Right ventricle myocardium superior (tissue), 1 donor: ENCODE data around the gene ATP13A3. TPM values are rescaled to one million over a fixed set of nuclear protein-coding genes. Genes with fewer than 3 reads are reported as not detected.

Experiments used
- ATAC-seq: fragments of 200-7000 bp; cut with Tn5 transposase; one replicate; pipeline ENCODE4 v1.9.1; 2020; ENCODE audit warnings: mild to moderate bottlenecking; ENCODE audit not compliant: poor library complexity
- DNase-seq: peaks from one replicate; pipeline ENCODE4 v3.0.0-alpha.2; 2020
- intact Hi-C: fragments of 100-400 bp; cut with DNase I; formaldehyde crosslinking; loops from one replicate; pipeline ENCODE4 v1.11.2; 2022
- total RNA-seq: library from RNA; stranded (reverse); fragmentation: NEBNext Ultra II Directional; extraction: Animal tissue kit (Norgen Biotek cat#: 25700); gene quantifications from one replicate; pipeline ENCODE4 v1.2.1, GENCODE V29; 2021
- donor health status: DM: no; HTN: yes; CAD: no; lungs with severe emphysema.

Gene ATP13A3
- total RNA-seq, 1 donor from 2014 or later: 60.4 TPM

- intact Hi-C loops: no loop called here
- DNase-seq: no peak
- ATAC-seq: no peak
Observed at GRCh38 chr3:194367992-194368841, 118.6 kb downstream of the ATP13A3 start.

- intact Hi-C loops: no loop called here
- ATAC-seq (no peak), DNase-seq (no peak)
Observed at GRCh38 chr3:194365978-194366490, 120.8 kb downstream of the ATP13A3 start.

GRCh38 chr3:194365526-194365925, 121.3 kb downstream of the ATP13A3 start:
- no peak for DNase-seq
- intact Hi-C loops: no loop called here
- ATAC-seq: no peak

GRCh38 chr3:194364652-194365434, 122.0 kb downstream of the ATP13A3 start:
- intact Hi-C loops: no loop called here
- ATAC-seq: peak; percentile 39
- DNase-seq: peak; percentile 58

GRCh38 chr3:194364314-194364651, 122.5 kb downstream of the ATP13A3 start:
- ATAC-seq (no peak), DNase-seq (no peak)
- intact Hi-C loops: no loop called here

- ATAC-seq (no peak), DNase-seq (no peak)
- intact Hi-C loops: no loop called here
Observed at GRCh38 chr3:194360568-194360967, 126.2 kb downstream of the ATP13A3 start.

GRCh38 chr3:194357681-194358080, 129.1 kb downstream of the ATP13A3 start:
- intact Hi-C loops: no loop called here
- no peak for DNase-seq
- ATAC-seq: no peak

GRCh38 chr3:194355379-194355778, 131.4 kb downstream of the ATP13A3 start:
- DNase-seq (no peak), ATAC-seq (no peak)
- intact Hi-C loops: no loop called here

GRCh38 chr3:194354315-194354714, 132.5 kb downstream of the ATP13A3 start:
- intact Hi-C loops: no loop called here
- DNase-seq (no peak), ATAC-seq (no peak)

Other genes with a start within 250 kb of the ATP13A3 start
- 2.4 TPM for gene CPN2, start 135.7 kb downstream of the ATP13A3 start, total RNA-seq
- gene LRRC15, start 117.3 kb downstream of the ATP13A3 start, total RNA-seq: 0.16 TPM
- not detected for gene GP5, start 87.7 kb downstream of the ATP13A3 start, total RNA-seq
- gene TMEM44, start 146.4 kb upstream of the ATP13A3 start, total RNA-seq: 3.6 TPM
- 21.0 TPM for gene LSG1, start 185.2 kb upstream of the ATP13A3 start, total RNA-seq
- 16.6 TPM for gene FAM43A, start 198.9 kb upstream of the ATP13A3 start, total RNA-seq